HuH-7.5 (cell line): ENCODE data around the gene RANBP3L.

ENCODE experiments used
- DNase-seq: peaks from one replicate; pipeline ENCODE4 v3.0.0; 2011; ENCODE audit warnings: low spot score

The RANBP3L gene

GRCh38 chr5:36243653-36244052, 58.0 kb downstream of the RANBP3L start:
- no peak for DNase-seq

GRCh38 chr5:36242534-36243485, 58.9 kb downstream of the RANBP3L start:
- peak; percentile 52 for DNase-seq

- DNase-seq, result peak; percentile 98
Observed at GRCh38 chr5:36241631-36242533, 59.8 kb downstream of the RANBP3L start, which contains the start of gene NADK2. Gene NADK2 (minus strand): TSS chr5:36241925. CDS start chr5:36241798, 127 bp downstream.

- DNase-seq, result peak; percentile 44
Observed at GRCh38 chr5:36240779-36241630, 60.7 kb downstream of the RANBP3L start.

GRCh38 chr5:36239370-36240293, 62.1 kb downstream of the RANBP3L start:
- peak; percentile 65 for DNase-seq

- DNase-seq, result no peak
Observed at GRCh38 chr5:36238502-36239295, 63.0 kb downstream of the RANBP3L start.

GRCh38 chr5:36237751-36238150, 64.0 kb downstream of the RANBP3L start:
- DNase-seq, result no peak

GRCh38 chr5:36236801-36237200, 64.9 kb downstream of the RANBP3L start:
- no peak for DNase-seq

- DNase-seq, result no peak
Observed at GRCh38 chr5:36232533-36232932, 69.2 kb downstream of the RANBP3L start.

- no peak for DNase-seq
Observed at GRCh38 chr5:36230151-36230790, 71.4 kb downstream of the RANBP3L start.

GRCh38 chr5:36228505-36228904, 73.2 kb downstream of the RANBP3L start:
- DNase-seq, result no peak

GRCh38 chr5:36227046-36227445, 74.7 kb downstream of the RANBP3L start:
- no peak for DNase-seq

GRCh38 chr5:36222620-36223019, 79.1 kb downstream of the RANBP3L start:
- DNase-seq, result no peak

- no peak for DNase-seq
Observed at GRCh38 chr5:36217988-36218387, 83.7 kb downstream of the RANBP3L start.

GRCh38 chr5:36217567-36217966, 84.1 kb downstream of the RANBP3L start:
- DNase-seq, result no peak

- no peak for DNase-seq
Observed at GRCh38 chr5:36215910-36216309, 85.8 kb downstream of the RANBP3L start.

- no peak for DNase-seq
Observed at GRCh38 chr5:36214436-36214835, 87.3 kb downstream of the RANBP3L start.

- DNase-seq, result no peak
Observed at GRCh38 chr5:36209664-36210063, 92.0 kb downstream of the RANBP3L start.

GRCh38 chr5:36208786-36209185, 92.9 kb downstream of the RANBP3L start:
- no peak for DNase-seq
